ENCODE data around the gene TUBGCP2. TPM values are rescaled to one million over a fixed set of nuclear protein-coding genes. Genes with fewer than 3 reads are reported as not detected.
A peak's percentile ranks its signal among the peaks of the same experiment; 100 is the strongest.

TUBGCP2 gene
- total RNA-seq, 1 experiment from 2014 or later = 92.2 TPM

GRCh38 chr10:133326745-133327650 lies 18.3 kb upstream of the TUBGCP2 start:
- Mint-ChIP-seq H3K4me1 (ENCODE audit: low read depth, unreplicated experiment) (peaks cover 7% of the 10 kb centered on the region), H3K27ac (ENCODE audit: unreplicated experiment) (no peak overlapping the region), H3K36me3 (ENCODE audit: insufficient read depth, unreplicated experiment) (peaks cover 10% of the 10 kb centered on the region), H3K27me3 (ENCODE audit: insufficient read depth, unreplicated experiment) (peaks cover 14% of the 10 kb centered on the region), H3K4me3 (ENCODE audit: unreplicated experiment) (no peak overlapping the region), H3K9me3 (ENCODE audit: unreplicated experiment) (no peaks in the 10 kb centered on the region)
- intact Hi-C loops (cut with micrococcal nuclease; ENCODE audit: unreplicated experiment) = loop anchor here (5.0 kb wide), 1 partner anchor 65 kb away; the partner anchor contains the start of gene MTG1
- Histone ChIP-seq H3K27me3 (replicated peaks; ENCODE audit: control insufficient read depth, insufficient read depth, low read length) (0 out of 2 replicates have a peak, but pooled peaks cover 1% of the 10 kb centered on the region), H3K9me3 (peaks cover 3% of the 10 kb centered on the region; the same call in 1 of the 2 replicates), H3K4me1 (peaks cover 11% of the 10 kb centered on the region; the same call in 1 of the 2 replicates), H3K36me3 (ENCODE audit: control insufficient read depth, insufficient read depth, low read length) (no peaks in the 10 kb centered on the region), H3K4me3 (ENCODE audit: low read depth, low read length) (no peak overlapping the region)
- POLR2A ChIA-PET = no interaction called here
- no TSS peak for BruUV-seq (replicated peaks)
- no peak for DNase-seq
- CTCF ChIA-PET = no interaction called here
- TF ChIP-seq CTCF (IDR thresholded peaks at IDR 0.05; ENCODE audit: insufficient read depth in 1 of 2, low read depth in 1 of 2, low read length in 1 of 2, severe bottlenecking in 1 of 2, unreplicated experiment in 1 of 2) = no peak

GRCh38 chr10:133326223-133326551 lies 17.5 kb upstream of the TUBGCP2 start:
- no peaks in the 10 kb centered on the region for H3K36me3 ChIP-seq (ENCODE audit: control insufficient read depth, insufficient read depth, low read length)
- Mint-ChIP-seq H3K27ac (ENCODE audit: unreplicated experiment) (no peak overlapping the region), H3K4me3 (ENCODE audit: unreplicated experiment) (peak overlapping the region; percentile 86), H3K9me3 (ENCODE audit: unreplicated experiment) (no peaks in the 10 kb centered on the region), H3K4me1 (ENCODE audit: low read depth, unreplicated experiment) (peaks cover 7% of the 10 kb centered on the region), H3K36me3 (ENCODE audit: insufficient read depth, unreplicated experiment) (peaks cover 10% of the 10 kb centered on the region), H3K27me3 (ENCODE audit: insufficient read depth, unreplicated experiment) (peaks cover 8% of the 10 kb centered on the region)
- peak overlapping the region; percentile 40 for H3K4me3 ChIP-seq (ENCODE audit: low read depth, low read length)
- POLR2A ChIA-PET = no interaction called here
- CTCF ChIA-PET = no interaction called here
- peaks cover 3% of the 10 kb centered on the region; the same call in 1 of the 2 replicates for H3K9me3 ChIP-seq
- TF ChIP-seq CTCF (IDR thresholded peaks at IDR 0.05; ENCODE audit: insufficient read depth in 1 of 2, low read depth in 1 of 2, low read length in 1 of 2, severe bottlenecking in 1 of 2, unreplicated experiment in 1 of 2) = no peak
- no TSS peak for BruUV-seq (replicated peaks)
- H3K27me3 ChIP-seq (replicated peaks; ENCODE audit: control insufficient read depth, insufficient read depth, low read length) = no peaks in the 10 kb centered on the region
- peaks cover 11% of the 10 kb centered on the region; the same call in 1 of the 2 replicates for H3K4me1 ChIP-seq
- intact Hi-C loops (cut with micrococcal nuclease; ENCODE audit: unreplicated experiment) = loop anchor here (5.0 kb wide), 1 partner anchor 66 kb away; the partner anchor contains the start of gene MTG1
- no peak for DNase-seq

- no peak for TF ChIP-seq CTCF (IDR thresholded peaks at IDR 0.05; ENCODE audit: insufficient read depth in 1 of 2, low read depth in 1 of 2, low read length in 1 of 2, severe bottlenecking in 1 of 2, unreplicated experiment in 1 of 2)
- Histone ChIP-seq H3K27me3 (replicated peaks; ENCODE audit: control insufficient read depth, insufficient read depth, low read length) (no peaks in the 10 kb centered on the region), H3K36me3 (ENCODE audit: control insufficient read depth, insufficient read depth, low read length) (no peaks in the 10 kb centered on the region), H3K4me1 (peaks cover 11% of the 10 kb centered on the region; the same call in 1 of the 2 replicates), H3K9me3 (peaks cover 6% of the 10 kb centered on the region), H3K4me3 (ENCODE audit: low read depth, low read length) (peak overlapping the region; percentile 40)
- no peak for DNase-seq
- POLR2A ChIA-PET = no interaction called here
- CTCF ChIA-PET = no interaction called here
- intact Hi-C loops (cut with micrococcal nuclease; ENCODE audit: unreplicated experiment) = loop anchor here (5.0 kb wide), 1 partner anchor 67 kb away; the partner anchor contains the start of gene MTG1
- H3K4me1 Mint-ChIP-seq (ENCODE audit: low read depth, unreplicated experiment) = peaks cover 7% of the 10 kb centered on the region
- peak overlapping the region; percentile 86 for H3K4me3 Mint-ChIP-seq (ENCODE audit: unreplicated experiment)
- BruUV-seq (replicated peaks) = no TSS peak
- H3K36me3 Mint-ChIP-seq (ENCODE audit: insufficient read depth, unreplicated experiment) = peaks cover 10% of the 10 kb centered on the region
- H3K9me3 Mint-ChIP-seq (ENCODE audit: unreplicated experiment) = peaks cover under 1% of the 10 kb centered on the region
- peaks cover 8% of the 10 kb centered on the region for H3K27me3 Mint-ChIP-seq (ENCODE audit: insufficient read depth, unreplicated experiment)
- no peak overlapping the region for H3K27ac Mint-ChIP-seq (ENCODE audit: unreplicated experiment)
Measured at GRCh38 chr10:133325440-133326222, 17.0 kb upstream of the TUBGCP2 start.
